DMS53 (cell line): ENCODE results near the gene PODXL.

Source experiments
- DNase-seq: peaks from one replicate; lab custom pipeline; 2025; lab: John Stamatoyannopoulos, UW

PODXL gene

DNA sequence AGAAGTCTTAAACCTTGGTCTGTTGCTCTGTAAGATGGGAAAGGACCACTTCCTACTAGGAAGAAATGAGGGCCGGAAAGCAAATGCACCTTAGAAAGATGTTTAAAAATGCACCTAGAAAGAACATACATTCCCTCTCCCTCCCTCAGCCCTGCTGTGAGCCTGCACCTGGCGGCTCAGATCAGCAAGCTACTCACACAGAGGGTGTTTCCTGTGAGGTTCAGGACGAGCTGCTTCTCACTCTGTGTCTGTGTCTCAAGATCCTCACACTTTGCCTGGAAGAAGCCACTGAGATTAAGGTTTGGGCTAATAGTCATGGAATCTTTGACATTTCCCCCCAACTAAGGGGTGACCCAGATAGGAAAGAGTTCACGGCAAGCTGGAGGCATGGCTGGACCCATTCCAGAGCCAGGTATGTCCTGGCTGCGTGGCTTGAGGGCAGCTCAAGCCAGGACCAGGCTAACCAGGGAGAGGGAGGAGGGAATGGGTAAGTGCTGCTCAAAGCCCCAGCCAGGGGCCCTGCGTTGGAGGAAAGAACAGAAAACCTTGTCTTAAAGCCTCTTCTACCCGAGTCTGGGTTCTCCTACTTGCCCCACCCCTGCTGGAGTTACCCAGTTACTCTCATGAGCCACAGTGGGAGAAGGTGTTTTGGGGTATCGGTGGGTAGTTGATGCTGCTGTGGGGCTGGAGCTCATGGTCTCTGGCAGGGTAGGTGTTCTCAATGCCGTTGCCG lies 47.5 kb downstream of the PODXL start:
- DNase-seq: no peak

DNA sequence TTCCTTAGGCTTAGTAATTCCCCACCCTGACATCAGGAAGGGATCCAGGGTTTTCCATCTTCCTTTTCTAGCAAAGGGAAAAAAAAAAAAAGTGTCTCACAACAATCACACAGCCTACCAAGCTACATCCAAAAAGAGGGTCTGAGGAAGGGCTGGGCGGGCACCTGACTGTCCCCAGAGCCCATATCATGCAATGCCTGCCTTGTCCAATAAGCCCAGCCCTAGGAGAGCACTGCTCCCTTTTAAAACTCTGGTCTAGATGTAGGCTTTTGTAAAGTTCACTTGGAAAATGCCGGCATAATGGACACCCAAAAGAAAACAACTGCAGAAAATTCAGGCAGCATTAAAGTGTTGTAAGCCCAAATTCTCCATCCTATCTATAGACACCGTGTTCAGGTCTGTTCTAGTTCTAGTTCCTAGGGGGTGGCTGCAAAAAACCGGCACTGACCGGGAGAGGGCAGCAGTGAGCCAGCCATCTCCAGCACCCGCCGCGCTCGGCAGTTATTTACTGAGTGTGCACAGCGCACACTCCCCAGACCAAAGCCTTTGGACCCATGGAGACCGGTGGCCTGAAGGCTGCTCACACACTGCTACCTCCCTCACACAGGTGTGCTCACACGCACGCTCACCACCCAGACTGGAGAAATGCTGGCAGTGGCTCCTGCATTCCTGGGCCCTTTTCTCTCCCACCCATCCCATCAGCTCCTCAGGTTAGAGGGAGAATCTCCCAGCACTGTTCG lies 48.7 kb downstream of the PODXL start:
- DNase-seq: peak; percentile 87

DNA sequence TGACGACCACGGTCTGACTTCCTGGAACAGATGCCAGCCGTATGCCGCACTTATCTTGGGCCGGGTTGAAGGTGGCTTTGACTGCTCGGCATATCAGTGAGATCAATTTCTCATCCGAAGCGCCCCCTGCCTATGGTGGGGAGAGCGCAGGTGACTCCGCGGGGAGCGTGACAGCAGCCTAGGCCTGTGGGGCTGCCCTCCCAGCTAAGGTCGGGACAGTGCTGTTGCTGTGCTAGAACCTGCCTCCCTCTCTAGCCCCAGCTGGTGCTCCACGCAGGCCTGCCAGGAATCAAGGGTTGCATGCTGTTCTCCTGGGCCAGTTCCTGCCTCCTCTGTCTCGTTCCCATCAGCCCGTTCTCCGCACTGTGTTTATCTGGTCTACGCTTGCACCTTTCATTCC lies 49.8 kb downstream of the PODXL start:
- peak; percentile 12 for DNase-seq

DNA sequence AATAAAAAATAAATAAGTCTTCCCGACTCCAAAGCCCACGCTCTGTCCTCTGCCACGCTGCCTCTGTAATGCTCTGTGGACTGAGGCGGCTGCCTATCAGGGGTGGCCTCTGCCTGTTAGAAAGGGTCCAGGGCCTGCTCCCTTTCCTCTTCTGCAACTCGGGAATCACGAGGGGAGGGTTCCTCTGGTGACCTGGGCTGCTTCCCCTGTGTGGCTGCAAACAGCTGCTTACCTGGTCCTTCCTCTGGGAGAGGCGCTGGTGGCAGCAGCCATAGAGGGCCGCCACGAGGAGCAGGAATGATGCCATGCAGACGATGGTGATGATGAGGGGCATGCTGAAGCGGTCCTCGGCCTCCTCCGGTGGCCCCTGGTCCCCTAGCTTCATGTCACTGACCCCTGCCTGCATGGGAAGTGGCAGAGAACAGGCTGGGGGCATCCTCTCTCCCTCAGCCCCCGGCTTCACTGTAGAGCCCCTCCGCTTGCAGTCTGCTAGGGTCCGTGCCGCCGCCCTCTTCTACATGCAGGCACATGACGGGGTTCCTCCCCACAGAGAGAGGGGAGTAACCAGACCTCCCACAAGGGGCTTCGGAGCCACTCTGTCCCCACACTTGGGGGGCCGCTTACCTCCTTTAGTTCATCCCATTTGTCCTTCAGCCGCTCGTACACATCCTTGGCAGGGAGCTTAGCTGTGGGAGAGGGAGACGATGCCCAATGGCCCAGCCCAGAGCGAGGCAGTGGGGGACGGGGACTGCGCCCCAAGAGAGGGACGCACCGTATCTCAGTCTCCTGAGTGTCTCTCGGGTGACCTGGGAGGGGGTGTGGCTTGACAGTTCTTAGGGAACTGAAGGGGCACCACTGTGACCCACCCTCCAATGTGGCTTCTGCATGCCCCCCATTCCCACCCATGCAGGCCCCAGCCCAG lies 50.5 kb downstream of the PODXL start:
- DNase-seq: no peak

DNA sequence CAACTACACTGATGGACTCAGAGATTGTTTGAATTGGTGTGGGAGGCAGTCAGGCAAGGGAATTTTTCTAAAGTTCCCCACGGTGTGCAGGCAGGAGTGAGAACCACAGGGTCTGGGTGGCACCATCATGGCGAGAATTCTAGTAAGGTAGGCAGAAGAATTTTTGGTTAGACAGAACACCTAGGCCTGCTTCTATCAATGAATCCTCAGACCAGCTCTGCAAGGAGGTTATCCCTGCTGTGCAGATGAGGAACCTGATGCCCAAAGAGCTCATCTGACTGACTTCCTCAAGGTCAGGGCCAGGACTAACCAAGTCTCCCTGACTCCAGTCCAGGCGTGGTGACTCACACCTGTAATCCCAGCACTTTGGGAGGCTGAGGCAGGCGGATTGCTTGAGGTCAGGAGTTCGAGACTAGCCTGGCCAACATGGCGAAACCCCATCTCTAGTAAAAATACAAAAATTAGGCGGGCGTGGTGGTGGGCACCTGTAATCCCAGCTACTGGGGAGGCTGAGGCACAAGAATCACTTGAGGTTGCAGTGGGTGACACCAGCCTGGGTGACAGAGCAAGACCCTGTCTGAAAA lies 51.3 kb downstream of the PODXL start:
- DNase-seq: peak; percentile 11

DNA sequence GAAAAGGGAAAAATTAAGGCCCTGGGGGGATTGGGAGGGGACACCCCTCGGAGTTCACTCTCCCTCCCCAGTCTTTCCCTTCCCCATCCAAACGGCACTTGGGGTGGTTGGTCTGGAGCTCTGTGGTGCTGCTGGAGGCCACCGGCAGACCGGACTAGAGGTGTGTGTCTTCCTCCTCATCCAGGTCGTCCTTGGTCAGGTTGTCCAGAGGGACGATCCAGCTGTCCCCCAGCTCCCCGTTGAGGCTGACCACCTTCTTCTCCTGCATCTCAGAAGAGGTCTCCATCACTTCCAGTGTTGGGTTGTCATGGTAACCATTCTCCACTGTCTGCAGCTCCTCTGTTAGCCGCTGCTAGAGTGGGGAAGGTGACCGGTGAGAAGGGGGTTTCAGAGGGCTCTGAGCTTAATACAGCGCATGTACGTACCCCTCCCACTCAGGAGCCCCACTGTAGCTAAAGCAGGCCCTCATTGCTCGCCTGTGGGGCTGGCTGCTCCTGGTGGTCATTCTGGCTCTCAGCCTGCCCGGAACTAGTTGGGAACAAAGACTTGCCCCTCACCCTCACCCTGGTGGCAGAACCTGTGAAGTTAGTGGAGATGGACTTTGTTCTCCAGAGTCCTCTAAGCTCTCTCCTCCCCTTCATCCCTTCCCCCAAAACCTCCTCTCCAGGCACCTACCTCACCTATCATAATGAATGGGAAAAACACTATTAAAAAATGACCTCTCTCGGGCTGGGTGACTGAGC lies 52.1 kb downstream of the PODXL start:
- no peak for DNase-seq

DNA sequence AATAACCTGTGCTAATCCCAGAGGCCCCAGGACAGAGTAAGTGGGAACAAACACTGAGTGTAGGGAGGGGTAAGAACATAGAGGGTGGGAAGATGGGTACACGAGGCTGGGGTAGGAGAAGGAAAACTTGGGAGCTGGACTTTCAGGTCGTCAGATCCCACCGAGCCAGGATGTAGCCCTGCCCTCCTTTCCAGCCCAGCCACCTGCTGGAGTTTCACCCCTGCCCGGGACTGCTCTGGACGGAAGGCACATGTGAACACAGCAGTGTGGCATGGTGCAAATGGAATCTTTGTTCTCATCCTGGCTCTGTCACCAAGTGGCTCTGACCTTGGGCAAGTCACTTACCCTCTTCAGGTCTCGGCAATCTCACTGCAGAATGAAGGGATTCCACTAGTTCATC lies 52.8 kb downstream of the PODXL start:
- DNase-seq: peak; percentile 27

DNA sequence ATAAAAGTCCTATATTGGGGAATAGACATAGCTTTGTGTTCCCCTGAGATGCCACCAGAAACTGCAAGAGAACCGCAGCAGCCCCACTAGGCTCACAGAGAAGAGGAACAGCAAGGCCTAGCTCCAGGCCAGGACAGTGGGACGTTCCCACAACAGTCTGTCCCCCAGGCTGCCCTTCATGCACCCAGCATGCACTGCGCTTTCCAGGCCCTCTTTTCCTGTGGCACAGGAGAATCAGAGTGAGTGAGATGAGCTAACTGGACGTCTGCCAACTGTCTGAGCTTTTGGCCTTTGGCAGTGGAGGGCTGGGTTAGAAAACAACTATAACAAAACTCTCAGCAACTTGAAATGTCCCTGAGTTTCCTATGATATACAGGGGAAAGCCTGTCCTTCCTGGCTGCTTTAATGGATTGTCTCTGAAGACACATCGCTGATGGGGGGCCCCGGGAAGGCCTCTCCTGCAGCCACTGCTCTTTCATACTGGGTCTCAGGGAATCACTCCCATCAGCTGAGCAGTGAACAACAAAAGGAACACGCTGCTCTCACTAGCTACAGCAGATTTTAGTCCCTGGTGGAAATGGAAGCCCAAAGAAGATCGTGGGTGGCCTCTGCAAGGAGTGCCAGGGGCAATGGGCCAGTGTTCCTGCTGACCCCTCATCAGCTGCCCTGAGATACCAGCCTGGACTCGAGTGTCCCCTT lies 53.5 kb downstream of the PODXL start:
- DNase-seq: peak; percentile 26

DNA sequence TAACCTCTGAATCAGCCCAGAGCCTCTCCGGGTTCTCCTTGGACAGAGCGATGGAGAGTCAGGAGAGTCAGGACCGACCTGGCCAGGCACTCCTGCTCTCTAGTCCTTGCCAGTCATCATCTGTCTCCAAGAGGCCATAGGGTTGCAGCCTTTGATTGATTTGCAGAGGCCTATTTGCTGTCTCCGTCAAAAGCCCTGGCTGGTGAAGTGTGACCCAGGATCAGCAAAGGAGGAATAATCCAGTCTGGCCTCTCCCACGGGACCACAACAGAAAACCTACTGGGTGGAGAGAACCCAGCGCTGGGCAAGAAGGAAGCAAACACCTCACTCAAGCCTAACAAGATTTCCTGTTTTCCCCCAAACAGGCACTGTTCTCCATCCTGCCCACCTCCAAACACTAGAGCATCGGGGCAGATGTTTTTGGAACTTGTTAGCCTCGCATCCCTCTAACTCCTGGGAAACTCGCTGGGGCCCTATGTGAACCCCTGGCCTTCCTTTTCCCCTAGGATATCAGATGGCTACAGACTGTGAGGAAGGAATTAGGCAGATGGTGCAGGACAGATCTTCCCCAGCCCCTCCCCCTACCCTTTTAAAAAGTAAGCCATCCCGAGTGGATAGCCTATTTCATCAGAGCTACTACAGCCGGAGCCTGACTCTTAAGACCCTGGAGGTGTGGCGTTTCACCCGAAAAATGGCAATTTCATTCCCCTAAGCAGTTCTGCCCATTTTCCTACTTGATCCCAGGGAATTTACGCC lies 54.3 kb downstream of the PODXL start:
- DNase-seq: no peak

DNA sequence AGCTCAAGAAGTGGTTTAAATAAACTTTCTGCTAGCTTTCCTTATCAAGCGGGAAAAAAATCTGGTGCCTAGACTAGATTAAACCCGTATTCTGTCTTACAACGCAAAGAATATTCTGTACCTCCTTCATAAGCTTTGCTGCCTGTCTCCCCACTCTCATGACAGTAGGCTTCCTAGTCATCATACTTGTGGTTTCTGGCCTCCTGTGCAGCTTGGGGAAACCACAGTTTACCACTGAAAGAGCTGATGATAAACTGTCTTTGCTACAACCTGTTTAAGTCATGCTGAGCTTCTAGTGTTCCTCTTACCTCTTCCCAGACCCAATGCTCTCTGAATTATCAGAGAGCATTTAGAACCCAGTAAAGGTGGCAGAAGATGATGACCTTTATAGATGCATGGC lies 55.0 kb downstream of the PODXL start:
- DNase-seq: no peak

DNA sequence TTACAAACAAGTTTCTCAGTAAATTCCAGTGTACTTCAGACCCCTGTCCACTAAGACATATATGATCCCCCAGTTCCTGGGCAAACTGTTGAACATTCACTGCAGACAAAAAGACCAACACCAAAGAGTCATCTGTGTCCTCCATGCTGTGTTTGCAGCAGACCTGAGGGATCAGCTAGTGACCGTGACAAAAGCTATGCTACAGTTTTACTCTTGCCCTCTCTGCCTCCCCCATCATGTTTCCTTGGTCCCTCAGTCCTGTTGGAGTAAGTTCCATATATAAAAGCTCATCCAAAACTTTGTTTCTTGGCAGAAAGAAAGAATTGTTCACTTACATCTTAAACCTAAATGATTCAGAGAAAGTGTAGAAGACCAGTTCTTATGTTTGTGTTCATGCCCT lies 56.1 kb downstream of the PODXL start:
- DNase-seq: no peak

DNA sequence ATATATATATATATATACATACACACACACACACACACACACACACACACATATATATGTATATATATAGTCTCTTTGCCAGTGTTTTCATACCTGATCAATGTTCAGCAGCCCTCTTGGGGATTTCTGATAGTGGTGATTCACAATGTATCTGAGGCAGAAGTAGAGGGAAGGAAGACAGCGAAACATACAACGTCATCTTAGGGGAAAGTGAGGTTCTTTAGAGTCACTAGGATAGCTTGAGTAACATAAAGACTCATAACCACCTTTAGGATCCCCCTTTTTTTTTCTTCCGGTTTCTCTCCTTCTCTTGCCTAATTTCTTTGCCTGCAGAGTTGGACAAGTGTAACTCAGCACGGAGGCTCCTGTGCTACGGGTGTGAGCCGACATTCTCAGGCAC lies 56.6 kb downstream of the PODXL start:
- no peak for DNase-seq

DNA sequence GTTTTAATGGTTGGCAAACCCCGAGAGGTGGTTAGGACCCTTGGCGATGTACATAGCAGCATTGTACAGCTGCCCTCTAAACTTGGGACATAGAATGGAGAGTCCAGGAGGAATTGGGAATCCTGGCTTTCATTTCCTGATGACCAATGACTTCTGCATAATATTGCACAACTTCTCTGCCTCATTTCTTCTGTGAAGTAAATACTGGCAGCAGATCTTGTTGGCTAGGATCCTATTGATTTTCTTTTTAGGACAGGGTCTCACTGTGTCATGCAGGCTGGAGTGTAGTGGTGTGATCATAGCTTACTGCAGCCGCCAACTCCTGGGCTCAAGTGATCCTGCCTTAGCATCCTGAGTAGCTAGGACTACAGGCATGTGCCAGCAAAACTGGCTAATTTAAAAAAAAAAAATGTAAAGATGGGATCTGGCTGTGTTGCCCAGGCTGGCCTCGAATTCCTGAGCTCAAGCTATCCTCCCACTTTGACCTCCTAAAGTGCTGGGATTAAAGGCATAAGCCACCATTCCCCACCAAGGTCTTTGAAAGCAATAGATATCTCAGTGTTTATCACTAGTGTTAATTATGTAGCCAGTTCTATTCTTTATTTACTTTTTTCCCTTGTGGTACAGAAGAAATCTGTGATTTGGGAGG lies 58.1 kb downstream of the PODXL start:
- no peak for DNase-seq

DNA sequence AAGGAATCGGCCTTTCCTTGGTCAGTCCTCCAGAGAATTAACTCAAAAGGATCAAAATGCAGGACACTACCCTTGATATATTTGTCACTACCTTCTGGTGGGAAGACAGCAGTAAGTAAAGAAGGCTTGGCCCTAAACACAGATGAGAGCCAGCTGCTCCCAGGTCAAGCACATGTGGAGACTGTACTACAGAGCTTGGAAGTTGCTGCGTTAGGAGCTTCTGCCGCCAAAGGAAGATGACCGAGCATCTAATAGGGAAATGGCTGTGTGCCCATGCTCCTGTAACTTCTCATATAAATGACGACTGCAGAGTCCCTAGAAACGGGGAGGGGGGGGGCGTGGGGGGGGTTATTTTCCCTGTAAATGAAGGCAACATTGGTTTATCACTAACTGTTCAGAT lies 59.0 kb downstream of the PODXL start:
- no peak for DNase-seq

DNA sequence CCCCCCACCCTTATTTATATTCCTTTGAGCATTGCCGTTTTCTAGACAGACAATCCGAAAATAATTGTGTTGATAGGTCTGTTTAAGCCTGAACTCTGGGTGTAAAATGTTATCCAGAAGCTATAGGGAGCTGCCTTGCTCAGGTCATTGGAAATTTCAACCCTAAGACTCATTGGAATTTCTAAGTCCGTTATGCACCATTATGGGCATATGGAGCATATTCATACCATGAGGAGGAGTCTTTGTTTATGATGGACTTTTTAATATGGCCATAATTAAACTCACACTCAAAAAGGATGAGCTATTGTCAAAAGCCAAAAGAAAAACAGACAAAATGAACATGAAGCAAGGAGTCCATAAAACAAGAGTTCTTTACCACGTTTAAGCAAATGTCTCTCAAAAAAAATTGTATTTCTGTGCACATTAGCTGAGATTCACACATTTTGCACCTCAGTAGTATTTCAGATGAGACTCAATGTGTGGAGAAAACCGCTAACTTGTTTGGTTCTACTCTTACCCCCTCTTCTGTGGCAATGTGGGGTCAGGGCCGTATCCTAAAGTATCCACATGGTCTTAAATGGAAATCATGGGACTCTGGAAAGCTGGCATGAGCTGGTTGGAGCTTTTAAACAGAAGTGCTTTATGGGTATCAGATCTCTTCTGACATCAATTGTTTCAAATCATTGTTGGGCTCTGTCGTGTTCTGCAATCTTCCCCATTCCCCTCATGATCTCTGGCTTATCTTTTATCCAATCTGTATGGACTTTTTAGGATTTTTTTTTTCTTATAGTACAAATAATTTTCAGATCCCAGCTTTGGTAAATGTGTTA lies 60.5 kb downstream of the PODXL start:
- no peak for DNase-seq

DNA sequence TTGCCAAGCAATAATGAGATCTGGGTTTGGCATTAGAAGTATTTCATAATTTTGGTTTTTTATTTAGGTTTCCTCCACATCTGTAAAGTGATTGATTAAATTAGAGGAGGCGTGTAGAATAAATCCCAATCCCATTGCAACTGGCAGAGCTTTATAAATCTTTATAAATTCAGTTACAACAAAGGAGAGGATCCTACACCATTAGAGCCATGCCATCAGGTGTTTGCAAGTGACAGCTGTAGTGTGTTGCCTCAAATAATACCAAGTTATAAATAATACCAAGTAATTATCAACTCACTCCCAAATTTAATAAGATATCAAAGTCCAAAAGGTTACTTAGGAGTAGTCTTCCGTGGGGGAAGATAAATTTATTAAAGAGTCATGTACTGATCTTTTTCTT lies 62.2 kb downstream of the PODXL start:
- no peak for DNase-seq

DNA sequence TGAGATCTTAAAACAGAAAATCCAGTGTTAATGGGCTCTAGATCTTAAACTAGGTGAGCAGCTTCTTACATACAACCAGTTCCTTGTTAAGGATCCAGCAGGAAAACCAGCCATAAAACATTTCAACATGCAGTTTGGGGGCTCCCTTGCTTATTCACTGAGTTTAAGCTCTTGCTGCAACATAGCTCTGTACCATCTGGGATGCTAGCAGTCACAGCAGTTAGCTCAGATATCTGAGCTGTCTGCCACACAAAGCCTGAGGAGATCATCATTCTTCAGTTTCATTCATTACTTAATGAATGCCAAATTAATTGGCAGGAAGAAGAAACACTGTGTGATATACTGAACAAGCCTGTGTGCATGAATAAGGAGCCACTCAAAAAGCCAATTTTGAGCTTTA lies 62.8 kb downstream of the PODXL start:
- DNase-seq: no peak

DNA sequence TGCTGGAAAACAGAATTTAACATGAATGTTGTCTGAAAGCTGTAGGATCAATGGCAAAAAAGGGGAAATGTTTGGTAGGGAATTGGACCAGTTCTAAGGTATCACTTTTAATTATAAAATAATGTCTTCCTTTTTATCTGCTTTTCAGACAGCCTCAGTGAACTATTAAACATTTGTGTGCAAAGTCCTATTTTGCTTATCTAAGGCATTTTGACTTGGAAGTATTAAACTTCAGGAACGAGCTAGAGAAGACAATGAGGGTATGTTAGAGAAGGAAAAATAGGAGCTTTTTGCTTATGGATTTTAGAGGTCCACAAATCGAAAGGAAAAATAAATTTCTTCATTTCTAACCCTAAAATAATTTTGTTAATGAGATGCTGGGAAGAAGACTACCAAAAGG lies 63.3 kb downstream of the PODXL start:
- no peak for DNase-seq

DNA sequence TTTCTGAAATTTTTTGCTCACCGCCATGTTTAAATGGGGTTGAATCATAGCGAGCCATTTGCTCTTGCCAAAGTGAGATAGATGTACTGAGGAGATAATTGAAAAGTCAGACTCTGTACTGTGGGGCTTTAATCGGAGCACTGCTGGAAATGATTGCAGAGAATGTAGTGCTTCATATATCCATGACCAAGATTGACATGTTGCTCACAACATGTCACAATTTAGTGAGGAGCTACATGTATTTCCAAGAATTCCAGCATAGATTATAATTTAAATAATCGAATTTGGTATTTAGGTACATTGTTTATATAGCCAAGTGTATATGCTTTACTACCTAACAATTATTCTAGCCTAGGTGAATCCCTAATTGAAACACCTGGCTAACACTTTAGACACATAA lies 66.5 kb downstream of the PODXL start:
- no peak for DNase-seq
